ENCODE data around the gene CCDC8. TPM values are rescaled to one million over a fixed set of nuclear protein-coding genes. Genes with fewer than 3 reads are reported as not detected.

CCDC8 gene
- polyA plus RNA-seq, 1 donor from 2014 or later: 0.84 TPM

GRCh38 chr19:46381756-46382345 is 31.5 kb downstream of the CCDC8 start:
- H3K4me3 ChIP-seq (ENCODE audit: low read length): no peak overlapping the region
- no peak overlapping the region for H3K9ac ChIP-seq (ENCODE audit: low read length)
- no peaks in the 10 kb centered on the region for H3K9me2 ChIP-seq (ENCODE audit: insufficient read depth, low read length)
- no peaks in the 10 kb centered on the region for H3K27me3 ChIP-seq (ENCODE audit: insufficient read depth, low read depth, low read length)
- TF ChIP-seq TAF1 (IDR thresholded peaks at IDR 0.05; ENCODE audit: low read depth) (no peak), POLR2AphosphoS5 (IDR thresholded peaks at IDR 0.05) (no peak), EZH2 (IDR thresholded peaks at IDR 0.05; ENCODE audit: borderline replicate concordance, insufficient read depth, low read length, poor library complexity, severe bottlenecking) (no peak), SMC3 (conservative IDR thresholded peaks at IDR 0.05; ENCODE audit: poor library complexity) (no peak), REST (IDR thresholded peaks at IDR 0.05; ENCODE audit: borderline replicate concordance) (no peak), CTCF (IDR thresholded peaks at IDR 0.05; ENCODE audit: poor library complexity, severe bottlenecking) (no peak), RAD21 (conservative IDR thresholded peaks at IDR 0.05) (no peak), EP300 (conservative IDR thresholded peaks at IDR 0.05; ENCODE audit: poor library complexity, severe bottlenecking) (no peak), MXI1 (conservative IDR thresholded peaks at IDR 0.05; ENCODE audit: poor library complexity, severe bottlenecking) (no peak)
- H3K27ac ChIP-seq (ENCODE audit: low read length): no peak overlapping the region
- H2AFZ ChIP-seq (ENCODE audit: low read depth, low read length): no peak overlapping the region
- H4K20me1 ChIP-seq (ENCODE audit: insufficient read depth): no peaks in the 10 kb centered on the region
- H3K4me2 ChIP-seq (ENCODE audit: low read length): no peak overlapping the region
- peaks cover 3% of the 10 kb centered on the region for H3K79me2 ChIP-seq (replicated peaks; ENCODE audit: insufficient read depth, low read length)
- H3K36me3 ChIP-seq (ENCODE audit: insufficient read depth, low read length): peaks cover 3% of the 10 kb centered on the region
- no peaks in the 10 kb centered on the region for H3F3A ChIP-seq (ENCODE audit: insufficient read depth, low read length, poor library complexity, severe bottlenecking)
- no peaks in the 10 kb centered on the region for H3K9me3 ChIP-seq (ENCODE audit: low read length)

GRCh38 chr19:46381346-46381745 is 32.0 kb downstream of the CCDC8 start:
- Histone ChIP-seq H3K9me3 (ENCODE audit: low read length) (no peaks in the 10 kb centered on the region), H3K27ac (ENCODE audit: low read length) (no peak overlapping the region), H3K4me3 (ENCODE audit: low read length) (no peak overlapping the region), H3K79me2 (replicated peaks; ENCODE audit: insufficient read depth, low read length) (peaks cover 3% of the 10 kb centered on the region), H3F3A (ENCODE audit: insufficient read depth, low read length, poor library complexity, severe bottlenecking) (no peaks in the 10 kb centered on the region), H4K20me1 (ENCODE audit: insufficient read depth) (no peaks in the 10 kb centered on the region), H3K36me3 (ENCODE audit: insufficient read depth, low read length) (peaks cover 3% of the 10 kb centered on the region), H3K27me3 (ENCODE audit: insufficient read depth, low read depth, low read length) (no peaks in the 10 kb centered on the region), H2AFZ (ENCODE audit: low read depth, low read length) (no peak overlapping the region), H3K4me2 (ENCODE audit: low read length) (no peak overlapping the region), H3K9ac (ENCODE audit: low read length) (no peak overlapping the region), H3K9me2 (ENCODE audit: insufficient read depth, low read length) (no peaks in the 10 kb centered on the region)
- TF ChIP-seq EZH2 (IDR thresholded peaks at IDR 0.05; ENCODE audit: borderline replicate concordance, insufficient read depth, low read length, poor library complexity, severe bottlenecking) (no peak), POLR2AphosphoS5 (IDR thresholded peaks at IDR 0.05) (no peak), RAD21 (conservative IDR thresholded peaks at IDR 0.05) (no peak), EP300 (conservative IDR thresholded peaks at IDR 0.05; ENCODE audit: poor library complexity, severe bottlenecking) (no peak), SMC3 (conservative IDR thresholded peaks at IDR 0.05; ENCODE audit: poor library complexity) (no peak), MXI1 (conservative IDR thresholded peaks at IDR 0.05; ENCODE audit: poor library complexity, severe bottlenecking) (no peak), REST (IDR thresholded peaks at IDR 0.05; ENCODE audit: borderline replicate concordance) (no peak), TAF1 (IDR thresholded peaks at IDR 0.05; ENCODE audit: low read depth) (no peak), CTCF (IDR thresholded peaks at IDR 0.05; ENCODE audit: poor library complexity, severe bottlenecking) (no peak)

Data from neural cell (in vitro differentiated cells).